Measurements from ENCODE around the gene OAF.

OAF gene

DNA sequence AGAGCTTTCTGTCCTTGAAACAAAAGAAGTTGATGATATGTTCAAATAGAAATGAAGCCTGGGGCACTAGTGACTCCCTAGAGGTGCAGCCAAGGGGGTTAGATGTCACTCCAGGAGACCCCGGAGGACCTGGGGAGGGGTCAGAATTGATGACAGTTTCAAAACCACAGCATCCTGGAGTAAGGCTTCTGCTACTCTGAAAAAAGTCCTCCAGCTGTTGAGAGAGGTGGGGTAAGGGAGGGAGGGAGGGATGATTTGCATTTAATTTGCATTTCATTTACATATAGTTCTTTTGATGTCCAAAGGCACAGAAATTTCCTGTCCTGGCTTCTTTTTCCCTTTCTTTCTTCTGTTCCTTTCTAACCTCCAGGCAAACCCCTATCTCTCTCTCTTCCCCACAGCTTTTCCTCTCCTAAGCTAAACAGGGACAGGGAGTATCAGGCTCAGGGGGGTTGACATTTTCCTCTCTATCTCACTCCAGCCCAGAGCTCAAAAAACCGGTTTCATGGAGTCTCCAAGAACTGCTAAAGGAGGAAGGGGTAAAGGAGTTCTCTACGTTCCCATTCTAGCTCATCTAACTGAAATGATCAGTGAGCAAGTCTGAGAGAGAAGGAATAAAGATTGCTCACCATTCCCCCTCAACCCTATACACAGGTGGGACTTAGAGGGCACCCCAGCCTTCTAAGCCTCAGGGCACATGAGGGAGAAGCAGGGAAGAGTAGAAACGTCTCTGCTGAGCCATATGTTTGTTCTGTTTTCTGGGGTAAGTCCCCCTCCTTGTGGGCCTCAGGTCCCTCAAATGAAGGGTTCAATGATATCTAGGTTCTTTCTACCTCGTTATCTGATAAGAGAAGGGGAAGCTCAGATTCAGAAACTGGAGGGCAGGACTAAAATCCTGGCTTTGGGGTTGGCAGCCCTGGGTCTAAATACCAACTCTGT, 25.6 kb downstream of the OAF start:
- TF ChIP-seq, protein P1, sequence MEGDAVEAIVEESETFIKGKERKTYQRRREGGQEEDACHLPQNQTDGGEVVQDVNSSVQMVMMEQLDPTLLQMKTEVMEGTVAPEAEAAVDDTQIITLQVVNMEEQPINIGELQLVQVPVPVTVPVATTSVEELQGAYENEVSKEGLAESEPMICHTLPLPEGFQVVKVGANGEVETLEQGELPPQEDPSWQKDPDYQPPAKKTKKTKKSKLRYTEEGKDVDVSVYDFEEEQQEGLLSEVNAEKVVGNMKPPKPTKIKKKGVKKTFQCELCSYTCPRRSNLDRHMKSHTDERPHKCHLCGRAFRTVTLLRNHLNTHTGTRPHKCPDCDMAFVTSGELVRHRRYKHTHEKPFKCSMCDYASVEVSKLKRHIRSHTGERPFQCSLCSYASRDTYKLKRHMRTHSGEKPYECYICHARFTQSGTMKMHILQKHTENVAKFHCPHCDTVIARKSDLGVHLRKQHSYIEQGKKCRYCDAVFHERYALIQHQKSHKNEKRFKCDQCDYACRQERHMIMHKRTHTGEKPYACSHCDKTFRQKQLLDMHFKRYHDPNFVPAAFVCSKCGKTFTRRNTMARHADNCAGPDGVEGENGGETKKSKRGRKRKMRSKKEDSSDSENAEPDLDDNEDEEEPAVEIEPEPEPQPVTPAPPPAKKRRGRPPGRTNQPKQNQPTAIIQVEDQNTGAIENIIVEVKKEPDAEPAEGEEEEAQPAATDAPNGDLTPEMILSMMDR (IDR thresholded peaks at IDR 0.05): no peak
- no peaks in the 10 kb centered on the region for H3K27me3 ChIP-seq (ENCODE audit: control insufficient read depth, insufficient read depth, low read length)

DNA sequence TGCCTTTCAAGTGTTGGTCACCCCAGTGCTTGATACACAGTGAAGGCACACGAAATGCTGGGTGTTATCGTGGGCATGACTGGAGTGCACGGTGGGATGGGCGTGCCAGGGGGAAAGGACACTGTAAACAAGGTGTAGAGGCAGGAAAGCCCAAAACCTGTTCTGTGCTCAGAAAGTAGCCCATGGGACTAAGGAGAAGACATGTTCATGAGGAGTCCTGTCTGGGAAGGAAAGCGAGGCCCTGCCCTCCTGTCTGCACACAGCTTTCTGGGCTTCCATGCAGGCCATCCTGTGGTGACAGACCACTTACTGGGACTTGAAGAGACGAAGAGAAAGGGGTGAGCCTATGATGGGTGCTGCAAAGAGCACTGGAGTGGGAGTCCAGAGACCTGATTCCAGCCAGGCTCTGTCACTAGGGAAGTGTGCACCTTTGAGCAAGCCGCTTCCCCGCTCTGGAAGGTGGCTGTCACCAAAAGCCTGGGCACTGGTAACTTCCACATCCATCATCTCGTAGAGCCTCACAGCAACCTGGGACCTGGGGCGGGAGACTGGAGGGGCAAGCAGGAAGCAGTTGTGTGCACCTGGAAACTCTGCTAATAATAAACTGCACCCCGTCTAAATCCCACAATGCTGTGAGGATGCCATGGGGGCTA, 28.3 kb downstream of the OAF start:
- H3K9ac ChIP-seq: no peak overlapping the region
- no peak overlapping the region for H3K27ac ChIP-seq
- no peak overlapping the region for H3K4me3 ChIP-seq (ENCODE audit: low read depth, low read length)
- H3K9me3 ChIP-seq (ENCODE audit: control insufficient read depth, low read length): no peaks in the 10 kb centered on the region
- TF ChIP-seq, protein P1 (IDR thresholded peaks at IDR 0.05): no peak
- no peak overlapping the region for H3K4me2 ChIP-seq (ENCODE audit: low read length)
- no peaks in the 10 kb centered on the region for H3K36me3 ChIP-seq (ENCODE audit: control insufficient read depth, insufficient read depth, low read length)
- H3K79me2 ChIP-seq: peaks cover 10% of the 10 kb centered on the region
- no peaks in the 10 kb centered on the region for H3K27me3 ChIP-seq (ENCODE audit: control insufficient read depth, insufficient read depth, low read length)
- H2AFZ ChIP-seq: no peak overlapping the region
- H3K4me1 ChIP-seq: peaks cover 29% of the 10 kb centered on the region

More for the DNA sequence above, 25.6 kb downstream of the OAF start:
- H3K4me1 ChIP-seq: peaks cover 14% of the 10 kb centered on the region
- H2AFZ ChIP-seq: peak overlapping the region; percentile 33
- H3K79me2 ChIP-seq: no peaks in the 10 kb centered on the region
- H3K9me3 ChIP-seq (ENCODE audit: control insufficient read depth, low read length): no peaks in the 10 kb centered on the region
- H3K36me3 ChIP-seq (ENCODE audit: control insufficient read depth, insufficient read depth, low read length): no peaks in the 10 kb centered on the region
- peak overlapping the region; percentile 72 for H3K27ac ChIP-seq
- no peak overlapping the region for H3K9ac ChIP-seq
- no peak overlapping the region for H3K4me2 ChIP-seq (ENCODE audit: low read length)
- no peak overlapping the region for H3K4me3 ChIP-seq (ENCODE audit: low read depth, low read length)

DNA sequence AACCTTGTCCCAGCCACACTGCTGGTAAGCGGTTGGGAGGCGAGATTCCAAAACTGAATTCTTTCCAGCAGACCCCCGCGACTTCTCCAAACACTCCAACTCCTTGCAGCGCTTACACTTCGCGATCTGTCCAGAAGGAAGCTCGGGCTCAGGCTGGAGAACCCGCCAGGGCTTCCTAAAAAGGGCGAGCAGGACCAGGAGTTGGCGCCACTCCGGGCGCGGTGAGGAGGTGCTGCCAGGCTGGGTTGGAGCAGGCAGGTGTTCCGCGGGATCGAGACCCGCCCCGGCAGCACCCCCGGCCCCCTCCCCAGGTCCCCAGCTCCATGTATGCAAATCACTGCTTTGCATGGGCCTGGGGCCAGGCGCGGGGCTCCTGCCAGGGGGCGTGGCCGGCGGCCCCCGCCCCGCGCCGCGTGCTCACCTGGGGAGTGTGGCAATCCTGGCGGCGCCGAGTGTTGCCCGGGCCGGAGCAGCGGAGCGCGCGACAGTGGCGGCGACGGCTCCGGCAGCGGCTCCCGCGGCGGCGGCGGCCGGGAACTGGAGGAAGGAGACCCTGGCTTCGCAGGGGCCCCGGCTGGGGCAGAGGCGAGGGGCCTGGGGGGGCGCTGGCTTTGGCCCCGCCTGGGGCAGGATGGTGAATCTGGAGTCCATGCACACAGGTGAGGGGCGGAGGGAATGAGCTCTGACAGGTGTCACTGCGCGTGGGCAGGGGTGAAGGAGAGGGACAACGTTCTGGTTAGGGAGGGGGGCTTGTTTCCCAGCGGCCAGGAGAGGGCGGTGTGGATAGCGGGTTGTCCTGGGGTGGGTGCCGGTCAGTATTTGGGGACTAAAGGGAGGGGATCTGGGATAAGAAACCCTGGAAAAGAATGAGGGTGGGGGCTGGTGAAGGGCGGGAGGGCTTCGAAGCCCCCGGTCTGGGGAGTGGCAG, 29.1 kb downstream of the OAF start, which contains the start of gene POU2F3:
Gene POU2F3, plus strand, starts transcription at position 428 of the 928 bp plus-strand sequence. Its CDS starts 204 bp downstream, at position 632.
- H3K27ac ChIP-seq: peak within 1 kb of the TSS; percentile 61
- peak within 1 kb of the TSS; percentile 53 for H3K4me3 ChIP-seq (ENCODE audit: low read depth, low read length)

DNA sequence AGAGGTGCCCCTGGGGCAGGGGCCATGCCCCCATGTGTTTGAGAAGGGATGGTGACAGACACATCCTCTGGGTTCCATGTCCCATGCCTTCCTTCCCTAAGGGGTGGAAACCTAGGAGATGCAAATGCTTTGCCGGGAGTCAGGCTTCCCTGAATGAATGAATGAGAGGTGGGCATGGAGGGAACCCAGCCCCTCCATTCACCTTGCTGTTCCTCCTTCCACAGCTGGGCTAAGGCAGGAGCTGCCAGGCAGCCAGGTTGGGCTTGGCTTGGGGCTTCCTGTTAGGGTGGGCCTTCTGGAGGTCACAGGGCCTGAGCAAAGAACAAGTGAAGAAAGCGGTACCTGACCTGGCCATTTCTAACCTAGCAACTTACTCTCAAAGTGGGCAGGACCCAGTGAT, 30.0 kb downstream of the OAF start:
- TF ChIP-seq, protein P1 (IDR thresholded peaks at IDR 0.05): no peak
- Histone ChIP-seq H3K4me1 (peaks cover 33% of the 10 kb centered on the region), H3K4me2 (ENCODE audit: low read length) (peak overlapping the region; percentile 60), H3K27me3 (ENCODE audit: control insufficient read depth, insufficient read depth, low read length) (no peaks in the 10 kb centered on the region), H3K79me2 (peaks cover 10% of the 10 kb centered on the region), H3K9me3 (ENCODE audit: control insufficient read depth, low read length) (no peaks in the 10 kb centered on the region), H2AFZ (peak overlapping the region; percentile 41), H3K4me3 (ENCODE audit: low read depth, low read length) (peak overlapping the region; percentile 53), H3K27ac (peak overlapping the region; percentile 61), H3K9ac (no peak overlapping the region), H3K36me3 (ENCODE audit: control insufficient read depth, insufficient read depth, low read length) (no peaks in the 10 kb centered on the region)

More for the DNA sequence above, 29.1 kb downstream of the OAF start, which contains the start of gene POU2F3:
- TF ChIP-seq, protein P1 (IDR thresholded peaks at IDR 0.05): peak; percentile 11
- no peak within 1 kb of the TSS for H3K9ac ChIP-seq
- peak within 1 kb of the TSS; percentile 60 for H3K4me2 ChIP-seq (ENCODE audit: low read length)
- H3K9me3 ChIP-seq (ENCODE audit: control insufficient read depth, low read length): no peaks in the 10 kb centered on the region
- H3K27me3 ChIP-seq (ENCODE audit: control insufficient read depth, insufficient read depth, low read length): no peaks in the 10 kb centered on the region
- H3K79me2 ChIP-seq: peaks cover 10% of the 10 kb centered on the region
- peak within 1 kb of the TSS; percentile 56 for H2AFZ ChIP-seq
- H3K4me1 ChIP-seq: peaks cover 38% of the 10 kb centered on the region
- H3K36me3 ChIP-seq (ENCODE audit: control insufficient read depth, insufficient read depth, low read length): no peaks in the 10 kb centered on the region

Data from parathyroid adenoma (tissue), 2 donors.